ENCODE data around the gene SH3TC1.

SH3TC1 gene

DNA sequence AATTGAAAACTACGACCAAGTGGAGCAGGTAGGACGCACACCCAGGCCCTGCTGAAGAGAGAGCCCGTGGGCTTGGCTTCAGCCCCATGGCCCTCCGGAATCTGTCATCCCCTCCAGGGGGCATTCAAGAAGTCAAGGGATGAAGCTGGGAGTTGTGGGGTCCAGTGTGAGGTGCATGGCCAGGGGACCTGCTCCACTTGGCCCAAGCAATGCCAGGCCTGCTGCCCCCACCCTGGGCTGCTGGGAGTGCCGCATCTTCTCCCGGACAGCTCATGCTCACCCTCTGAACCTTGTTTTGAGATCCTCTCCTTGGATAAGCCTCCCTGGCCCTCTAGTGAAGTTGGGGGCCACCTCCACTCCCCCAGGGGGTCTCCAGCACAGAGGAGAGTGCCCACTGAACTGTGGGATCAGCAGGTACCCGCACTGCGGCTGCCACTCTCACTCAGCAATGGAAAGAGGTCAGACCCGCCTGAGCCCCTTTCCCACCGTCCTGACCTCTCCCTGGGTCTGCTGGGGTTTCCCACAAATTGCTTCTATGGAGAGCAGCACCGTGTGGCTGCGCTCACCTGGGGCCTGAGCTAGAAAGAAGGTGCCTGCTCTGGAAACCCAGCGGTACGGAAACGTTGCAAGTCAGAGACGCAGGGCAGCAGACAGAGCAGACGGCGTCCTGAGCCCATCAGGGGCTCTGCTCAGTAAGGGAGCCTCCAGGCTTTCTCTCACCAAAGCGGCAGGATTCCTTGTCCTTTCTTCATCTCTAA, 35.5 kb upstream of the SH3TC1 start:
- TF ChIP-seq, protein P1, sequence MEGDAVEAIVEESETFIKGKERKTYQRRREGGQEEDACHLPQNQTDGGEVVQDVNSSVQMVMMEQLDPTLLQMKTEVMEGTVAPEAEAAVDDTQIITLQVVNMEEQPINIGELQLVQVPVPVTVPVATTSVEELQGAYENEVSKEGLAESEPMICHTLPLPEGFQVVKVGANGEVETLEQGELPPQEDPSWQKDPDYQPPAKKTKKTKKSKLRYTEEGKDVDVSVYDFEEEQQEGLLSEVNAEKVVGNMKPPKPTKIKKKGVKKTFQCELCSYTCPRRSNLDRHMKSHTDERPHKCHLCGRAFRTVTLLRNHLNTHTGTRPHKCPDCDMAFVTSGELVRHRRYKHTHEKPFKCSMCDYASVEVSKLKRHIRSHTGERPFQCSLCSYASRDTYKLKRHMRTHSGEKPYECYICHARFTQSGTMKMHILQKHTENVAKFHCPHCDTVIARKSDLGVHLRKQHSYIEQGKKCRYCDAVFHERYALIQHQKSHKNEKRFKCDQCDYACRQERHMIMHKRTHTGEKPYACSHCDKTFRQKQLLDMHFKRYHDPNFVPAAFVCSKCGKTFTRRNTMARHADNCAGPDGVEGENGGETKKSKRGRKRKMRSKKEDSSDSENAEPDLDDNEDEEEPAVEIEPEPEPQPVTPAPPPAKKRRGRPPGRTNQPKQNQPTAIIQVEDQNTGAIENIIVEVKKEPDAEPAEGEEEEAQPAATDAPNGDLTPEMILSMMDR (conservative IDR thresholded peaks at IDR 0.05): no peak
- no peak for TF ChIP-seq ZFX (IDR thresholded peaks at IDR 0.05)
- no peak overlapping the region for H3K27ac ChIP-seq

DNA sequence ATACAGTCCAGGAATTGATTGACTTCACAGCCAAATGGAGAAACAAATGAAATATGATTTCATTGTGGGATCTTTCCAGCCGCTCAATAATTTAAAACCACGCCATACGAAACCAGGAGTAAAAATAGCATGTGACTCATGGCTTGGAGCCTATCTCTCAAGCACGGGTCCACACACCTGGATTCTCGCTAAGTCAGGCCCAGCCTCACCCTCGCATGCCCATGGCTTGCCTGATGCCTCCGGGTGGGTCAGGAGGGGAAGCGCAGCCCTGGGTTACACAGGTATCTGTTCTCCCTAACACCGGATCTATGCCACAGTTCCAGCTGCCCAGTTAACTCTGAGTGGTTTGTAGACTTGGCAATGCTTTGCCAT, 34.9 kb upstream of the SH3TC1 start:
- TF ChIP-seq ZFX (IDR thresholded peaks at IDR 0.05): no peak
- TF ChIP-seq, protein P1 (conservative IDR thresholded peaks at IDR 0.05): no peak
- H3K27ac ChIP-seq: no peak overlapping the region

DNA sequence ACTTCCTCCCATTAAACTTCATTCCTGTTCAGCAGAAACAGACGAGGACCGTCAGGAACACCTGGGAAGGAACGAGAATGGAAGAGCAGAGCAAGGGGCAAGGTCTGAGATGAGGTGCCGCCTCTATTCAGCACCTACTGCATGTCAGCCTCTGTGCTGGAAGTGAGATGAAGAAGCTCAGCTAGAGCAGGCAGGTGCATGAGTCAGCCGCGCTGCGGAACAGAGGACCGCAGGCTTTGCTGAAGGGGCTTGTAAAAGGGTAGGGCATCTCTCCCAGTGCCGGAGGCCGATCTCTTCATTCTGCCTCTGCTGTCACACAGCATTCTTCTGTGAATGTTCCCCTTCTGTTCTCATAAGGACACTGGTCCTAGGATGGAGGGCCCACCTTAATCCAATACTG, 34.4 kb upstream of the SH3TC1 start:
- no peak overlapping the region for H3K27ac ChIP-seq
- TF ChIP-seq ZFX (IDR thresholded peaks at IDR 0.05): no peak
- TF ChIP-seq, protein P1 (conservative IDR thresholded peaks at IDR 0.05): no peak

DNA sequence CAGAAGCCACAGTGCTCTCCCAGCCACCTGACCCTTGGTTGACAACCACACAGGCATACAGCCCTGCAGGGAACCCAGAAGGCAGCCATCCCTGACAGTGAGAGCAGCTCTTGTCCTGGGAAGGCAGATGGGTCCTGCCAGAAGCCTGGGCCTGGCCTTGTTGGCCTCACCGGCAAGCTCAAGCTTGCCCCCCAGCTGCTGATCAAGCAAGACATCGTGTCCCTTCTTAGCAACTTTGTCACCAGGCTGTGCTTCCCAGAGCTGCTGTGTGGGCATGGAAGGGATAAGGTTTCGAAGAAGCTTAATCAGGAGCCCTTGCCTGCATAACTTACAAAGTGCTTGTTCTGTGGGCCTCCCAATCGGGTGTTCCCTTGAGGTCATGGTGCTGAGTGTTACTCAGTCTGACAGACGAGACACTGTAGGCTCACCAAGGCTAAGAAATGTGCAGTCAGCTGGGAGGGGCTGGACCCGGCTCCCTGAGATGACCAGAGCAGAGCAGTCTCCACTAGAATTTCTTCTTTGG, 33.7 kb upstream of the SH3TC1 start:
- TF ChIP-seq, protein P1 (conservative IDR thresholded peaks at IDR 0.05): no peak
- TF ChIP-seq ZFX (IDR thresholded peaks at IDR 0.05): no peak
- H3K27ac ChIP-seq: no peak overlapping the region

DNA sequence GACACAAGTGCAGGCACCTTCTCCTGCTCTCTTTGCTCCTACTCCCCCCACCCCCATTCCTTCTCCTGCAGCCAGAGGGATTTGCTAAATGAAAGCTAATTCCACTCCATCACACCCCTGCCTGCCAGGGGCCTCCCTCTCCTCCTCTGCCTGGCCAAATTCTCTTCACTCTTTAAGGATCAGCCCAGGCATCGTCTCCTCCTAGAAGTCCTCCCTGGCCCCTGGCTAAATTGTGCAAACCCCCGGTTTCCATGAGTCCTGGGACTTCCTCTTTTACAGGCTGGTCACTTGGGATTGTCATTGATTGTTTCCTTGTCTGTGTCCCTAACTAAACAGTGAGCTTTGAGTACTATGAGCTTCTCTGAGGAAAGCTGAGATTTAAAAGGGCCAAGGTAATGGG, 31.8 kb upstream of the SH3TC1 start:
- TF ChIP-seq, protein P1 (conservative IDR thresholded peaks at IDR 0.05): no peak
- no peak for TF ChIP-seq ZFX (IDR thresholded peaks at IDR 0.05)
- no peak overlapping the region for H3K27ac ChIP-seq

DNA sequence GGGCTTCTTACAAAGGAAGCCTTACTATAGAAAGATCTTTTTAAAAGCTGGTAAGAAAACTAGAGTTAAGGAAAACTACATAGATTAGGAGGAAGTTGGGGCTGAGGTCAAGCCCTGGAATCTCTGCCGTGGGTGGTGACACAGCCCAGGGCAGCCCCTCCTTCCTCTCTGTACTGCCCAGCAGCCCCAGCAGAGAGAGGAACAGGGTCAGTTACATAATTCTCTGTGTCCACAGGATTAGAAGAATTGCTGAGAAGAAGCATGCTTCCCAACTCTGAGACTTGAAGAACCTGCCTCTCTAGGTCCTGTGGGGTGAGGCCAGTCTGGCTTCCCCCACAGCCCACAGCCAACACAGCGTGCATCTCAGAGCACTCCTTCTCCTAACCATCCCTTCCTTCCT, 31.3 kb upstream of the SH3TC1 start:
- no peak overlapping the region for H3K27ac ChIP-seq
- TF ChIP-seq, protein P1 (conservative IDR thresholded peaks at IDR 0.05): no peak
- TF ChIP-seq ZFX (IDR thresholded peaks at IDR 0.05): no peak

DNA sequence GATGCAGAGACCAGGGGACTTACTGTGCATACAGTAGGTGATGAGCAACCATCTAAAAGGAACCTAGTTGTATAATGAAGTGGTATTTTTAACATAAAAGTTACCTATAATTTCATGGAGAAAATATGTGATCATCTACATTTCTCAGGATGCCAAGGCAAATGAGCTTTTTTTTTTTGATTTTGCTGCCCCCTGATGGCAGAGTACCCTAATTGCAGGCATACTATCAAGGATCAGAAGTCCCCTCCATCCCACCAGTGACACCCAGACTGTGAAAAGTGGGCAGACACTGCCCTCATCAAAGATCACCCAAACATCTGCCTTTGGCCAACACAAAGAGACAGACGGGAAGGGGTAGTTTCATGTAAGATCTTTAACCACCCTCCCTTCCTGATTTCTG, 30.9 kb upstream of the SH3TC1 start:
- TF ChIP-seq, protein P1 (conservative IDR thresholded peaks at IDR 0.05): no peak; the same call in 1 of the 2 replicates
- no peak for TF ChIP-seq ZFX (IDR thresholded peaks at IDR 0.05)

More for the DNA sequence above, 30.9 kb upstream of the SH3TC1 start:
- H3K27ac ChIP-seq: no peak overlapping the region

Data from C4-2B (cell line).